ENCODE results near the gene MYL7.

MYL7 gene

GRCh38 chr7:44148166-44148565, 7.0 kb upstream of the MYL7 start:
- DNase-seq (ENCODE audit: extremely low read depth, low read depth): no peak

GRCh38 chr7:44147026-44147991, 6.2 kb upstream of the MYL7 start:
- TF ChIP-seq CTCF (IDR thresholded peaks at IDR 0.05; ENCODE audit: low read depth, low read length): no peak
- no peak for DNase-seq (ENCODE audit: extremely low read depth, low read depth)

More at GRCh38 chr7:44148166-44148565, 7.0 kb upstream of the MYL7 start:
- TF ChIP-seq CTCF (IDR thresholded peaks at IDR 0.05; ENCODE audit: low read depth, low read length): no peak

- no peak for TF ChIP-seq CTCF (IDR thresholded peaks at IDR 0.05; ENCODE audit: low read depth, low read length)
- peak; percentile 20 for DNase-seq (ENCODE audit: extremely low read depth, low read depth)
Measured at GRCh38 chr7:44145969-44146911, 5.1 kb upstream of the MYL7 start.

GRCh38 chr7:44145479-44145968, 4.4 kb upstream of the MYL7 start:
- TF ChIP-seq CTCF (IDR thresholded peaks at IDR 0.05; ENCODE audit: low read depth, low read length): no peak

GRCh38 chr7:44144968-44145478, 3.9 kb upstream of the MYL7 start:
- TF ChIP-seq CTCF (IDR thresholded peaks at IDR 0.05; ENCODE audit: low read depth, low read length): no peak
- DNase-seq (ENCODE audit: extremely low read depth, low read depth): no peak

More at GRCh38 chr7:44145479-44145968, 4.4 kb upstream of the MYL7 start:
- DNase-seq (ENCODE audit: extremely low read depth, low read depth): no peak

GRCh38 chr7:44144426-44144967, 3.4 kb upstream of the MYL7 start:
- DNase-seq (ENCODE audit: extremely low read depth, low read depth): no peak
- TF ChIP-seq CTCF (IDR thresholded peaks at IDR 0.05; ENCODE audit: low read depth, low read length): no peak

Measured in AG09319 (cell line).